GM18861 (cell line): ENCODE results near the gene ACRBP.

Experiments used
- ATAC-seq: cut with Tn5 transposase; IDR thresholded peaks from one replicate; pipeline ENCODE4 v1.9.1; 2021; ENCODE audit not compliant: unreplicated experiment

The ACRBP gene

DNA sequence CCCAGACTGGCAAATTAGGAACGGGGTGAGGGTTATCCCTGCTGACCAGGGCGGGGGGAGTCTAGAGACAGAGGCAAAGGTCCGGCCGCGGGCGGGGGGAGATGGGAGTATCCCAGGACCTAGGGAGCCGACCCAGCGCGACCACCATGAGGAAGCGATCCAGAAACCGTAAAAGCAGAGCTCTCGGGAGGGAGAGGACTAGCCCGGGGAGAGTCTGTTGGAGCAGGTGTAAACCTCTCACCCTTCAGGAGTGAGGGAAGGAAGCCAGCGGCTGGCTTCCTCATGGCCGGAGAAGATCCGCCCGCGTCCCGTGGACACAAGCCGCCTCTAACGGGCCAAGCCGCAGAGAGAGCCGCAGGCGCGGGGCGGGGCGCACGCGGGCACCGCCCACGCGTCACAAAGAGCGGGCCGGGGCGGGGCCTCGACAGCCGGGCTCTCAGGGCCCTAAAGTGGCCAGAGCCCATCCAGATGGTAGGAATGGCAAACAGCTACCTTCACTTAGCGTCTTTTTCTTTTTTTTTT is at the start of gene ACRBP:
Gene ACRBP (minus strand): TSS at position 350 of the 522 bp plus-strand sequence. CDS start 66 bp downstream, at position 284.
- peak; percentile 56 for ATAC-seq

GRCh38 chr12:6695313-6696045 is 48.2 kb upstream of the ACRBP start:
- ATAC-seq: no peak

DNA sequence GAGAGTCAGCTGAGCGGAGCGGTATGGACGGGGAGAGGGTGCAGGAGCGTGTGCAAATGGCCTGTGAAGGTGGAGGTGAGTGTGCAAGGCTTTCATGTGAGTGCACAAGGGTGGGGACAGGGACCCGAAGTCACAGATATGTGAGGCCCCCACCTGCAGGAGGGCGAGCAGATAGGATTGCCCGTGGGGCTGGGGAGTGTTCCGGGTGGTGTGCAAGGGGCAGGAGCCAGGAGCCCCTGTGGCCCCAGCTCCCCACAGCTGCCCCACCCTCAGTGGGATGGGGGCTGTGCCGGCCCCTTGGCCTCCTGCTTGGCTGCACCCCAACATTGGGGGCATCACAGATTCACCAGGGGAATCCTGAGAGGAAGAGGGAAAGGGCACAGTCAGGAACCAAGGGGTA is 47.5 kb upstream of the ACRBP start:
- ATAC-seq: no peak

GRCh38 chr12:6693832-6694355 is 46.7 kb upstream of the ACRBP start:
- no peak for ATAC-seq

GRCh38 chr12:6692888-6693287 is 45.7 kb upstream of the ACRBP start:
- ATAC-seq: no peak

DNA sequence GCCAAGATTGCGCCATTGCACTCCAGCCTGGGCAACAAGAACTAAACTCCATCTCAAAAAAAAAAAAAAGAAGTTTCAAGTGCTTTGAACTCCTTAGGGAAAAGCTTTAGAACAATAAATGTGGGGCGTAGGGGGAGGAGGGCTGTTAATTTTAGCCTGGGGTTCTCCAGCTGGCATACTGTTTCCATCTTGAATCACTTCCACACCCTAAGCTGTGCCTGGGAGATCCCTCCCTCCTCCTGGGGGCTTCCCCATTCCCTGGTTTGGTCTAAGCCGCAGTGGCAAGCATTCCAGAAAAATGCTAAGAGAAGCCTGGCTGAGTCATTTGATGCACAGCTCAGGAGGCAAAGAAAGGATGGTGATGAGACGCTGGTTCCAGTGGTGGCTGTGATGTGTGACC is 44.2 kb upstream of the ACRBP start:
- no peak for ATAC-seq

GRCh38 chr12:6688999-6689882 is 42.0 kb upstream of the ACRBP start, which contains the start of gene ZNF384:
ZNF384 (minus strand) TSS chr12:6689375; CDS start chr12:6679520, 9,855 bp downstream.
- ATAC-seq: peak; percentile 79

DNA sequence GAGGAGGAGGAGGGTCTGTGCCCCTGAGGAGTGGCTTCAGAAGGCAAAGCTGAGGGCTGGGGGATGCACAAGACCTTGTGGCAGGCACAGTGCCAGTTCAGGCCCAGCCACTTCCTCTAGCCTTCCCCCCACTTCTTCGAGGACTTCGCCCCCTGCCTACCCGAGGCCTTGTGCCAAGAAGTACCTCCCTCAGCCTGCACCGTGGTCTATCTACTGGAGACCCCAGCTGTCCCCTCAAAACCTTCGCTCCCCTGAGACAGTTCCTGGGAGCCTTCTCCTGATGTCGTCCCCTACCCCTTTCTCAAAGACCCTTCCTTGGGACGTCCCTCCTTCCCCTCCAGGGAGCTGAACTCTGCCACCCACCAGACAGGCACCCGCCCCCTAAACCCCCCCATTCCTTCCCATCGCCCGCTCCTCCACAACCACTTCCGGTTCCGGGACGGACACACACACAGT is 41.3 kb upstream of the ACRBP start:
- ATAC-seq: peak; percentile 12

- ATAC-seq: no peak
Observed at GRCh38 chr12:6685814-6686213, 38.6 kb upstream of the ACRBP start.

- ATAC-seq: no peak
Observed at GRCh38 chr12:6684609-6685008, 37.4 kb upstream of the ACRBP start.

DNA sequence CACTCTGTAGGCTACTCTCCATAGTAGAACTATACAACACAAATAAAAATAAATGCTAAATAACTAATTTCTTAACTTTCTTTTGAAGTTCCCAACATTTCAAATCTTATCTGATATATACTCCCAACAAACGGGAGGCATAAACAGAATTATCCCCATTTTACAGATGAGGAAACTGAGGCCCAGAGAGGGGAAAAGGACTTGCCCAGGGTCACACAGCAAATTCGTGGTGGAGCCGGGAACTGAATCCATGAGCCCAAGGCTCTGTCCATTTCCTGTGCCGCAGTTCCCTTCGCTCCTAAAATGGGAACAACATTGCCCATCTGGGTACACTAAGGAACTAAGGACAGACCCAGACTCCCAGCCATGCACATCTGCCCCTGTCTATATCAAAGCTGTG is 29.7 kb upstream of the ACRBP start:
- no peak for ATAC-seq

GRCh38 chr12:6672143-6672542 is 24.9 kb upstream of the ACRBP start:
- no peak for ATAC-seq

DNA sequence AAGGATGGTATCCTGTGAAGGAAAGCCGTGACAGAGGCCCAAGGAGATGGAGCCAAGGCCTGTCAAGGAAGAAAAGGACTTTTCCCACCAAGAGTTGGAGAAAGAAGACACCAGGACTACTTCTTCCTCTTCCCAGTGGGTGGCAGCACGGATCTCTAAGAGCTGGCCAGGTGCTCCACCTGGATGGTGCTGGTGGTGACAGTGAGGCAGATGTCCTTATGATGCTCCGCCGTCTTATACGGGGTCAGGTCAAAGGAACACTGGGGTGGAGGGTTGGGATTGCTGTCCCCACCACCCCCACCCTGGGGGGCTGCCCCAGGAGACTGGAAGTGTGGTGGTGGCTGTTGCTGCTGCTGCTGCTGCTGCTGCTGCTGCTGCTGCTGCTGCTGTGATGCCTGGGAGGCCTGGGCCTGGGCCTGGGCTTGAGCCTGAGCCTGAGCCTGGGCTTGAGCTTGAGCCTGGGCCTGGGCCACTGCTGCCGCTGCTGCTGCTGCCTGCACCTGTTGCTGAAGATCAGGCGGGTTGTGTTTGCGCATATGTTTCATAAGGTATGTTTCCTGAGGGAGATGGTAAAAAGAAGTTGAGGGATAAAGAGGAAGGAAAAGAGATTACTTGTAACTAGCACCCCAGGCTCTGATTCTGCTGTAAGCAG is 20.5 kb upstream of the ACRBP start:
- no peak for ATAC-seq

GRCh38 chr12:6666211-6666610 is 19.0 kb upstream of the ACRBP start:
- ATAC-seq: no peak

- no peak for ATAC-seq
Observed at GRCh38 chr12:6664902-6665301, 17.7 kb upstream of the ACRBP start.

- peak; percentile 92 for ATAC-seq
Observed at GRCh38 chr12:6662906-6663742, 15.9 kb upstream of the ACRBP start, which contains the start of gene ING4. ING4 (minus strand) TSS chr12:6663119; CDS start chr12:6663101, 18 bp downstream.

DNA sequence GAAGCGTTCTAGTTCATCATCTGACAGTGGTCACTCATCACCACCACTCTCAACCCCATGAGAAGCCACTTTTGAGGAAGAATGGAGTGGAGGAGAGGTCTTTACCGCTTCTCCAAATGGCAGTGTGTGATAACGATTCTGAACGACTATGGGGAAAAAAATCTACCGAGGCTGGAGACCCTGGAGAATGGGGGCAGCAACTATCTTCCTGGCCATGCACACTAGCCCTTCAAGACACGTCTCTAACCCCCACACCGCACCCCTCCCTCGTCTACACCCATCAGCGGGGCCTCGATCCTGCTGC is 15.3 kb upstream of the ACRBP start:
- ATAC-seq: no peak

- ATAC-seq: no peak
Observed at GRCh38 chr12:6653987-6654386, 6.8 kb upstream of the ACRBP start.

DNA sequence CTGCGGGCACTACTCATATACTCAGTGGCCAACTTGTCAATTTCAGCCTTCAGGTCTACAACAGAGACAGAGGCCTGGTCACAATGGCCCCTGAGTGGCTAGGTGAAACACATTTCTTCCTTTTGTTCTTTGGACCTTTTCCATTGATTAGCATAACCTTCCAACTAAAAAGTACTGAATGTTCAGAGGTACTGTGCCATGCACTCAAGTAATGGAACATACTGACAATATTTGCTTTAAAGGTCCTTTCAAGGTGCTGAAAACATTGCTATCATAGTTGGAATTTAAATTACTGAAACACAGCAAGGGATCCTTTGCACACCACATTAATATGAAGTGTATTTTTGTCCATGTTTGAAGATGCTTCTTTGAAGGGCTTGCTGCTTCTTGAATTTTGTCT is 6.1 kb upstream of the ACRBP start:
- ATAC-seq: no peak

- ATAC-seq: no peak
Observed at GRCh38 chr12:6652391-6652790, 5.2 kb upstream of the ACRBP start.
